Smooth muscle cell (in vitro differentiated cells): ENCODE results near the gene SLC39A5. TPM values are rescaled to one million over a fixed set of nuclear protein-coding genes. Genes with fewer than 3 reads are reported as not detected.

Source experiments
- DNase-seq: peaks from one replicate; lab custom pipeline; 2025; ENCODE audit not compliant: unreplicated experiment; lab: John Stamatoyannopoulos, UW
- H2AFZ ChIP-seq: fragments of 200-600 bp; sonication (generic); 2 replicates; pipeline ENCODE4 v1.6.0; 2016; ENCODE audit warnings: antibody characterized with exemption, low read depth, mild to moderate bottlenecking
- H3F3A ChIP-seq: fragments of 200-600 bp; sonication (generic); 2 replicates; pipeline ENCODE4 v1.6.0; 2017; ENCODE audit warnings: antibody characterized with exemption, low read depth
- H3K27ac ChIP-seq: fragments of 200-600 bp; sonication (generic); 2 replicates; pipeline ENCODE4 v1.5.1; 2016; ENCODE audit warnings: low read depth, mild to moderate bottlenecking
- H3K27me3 ChIP-seq: fragments of 200-600 bp; sonication (generic); 2 replicates; pipeline ENCODE4 v1.6.1; 2016; ENCODE audit warnings: low read depth, mild to moderate bottlenecking
- H3K36me3 ChIP-seq: fragments of 200-600 bp; sonication (generic); 2 replicates; pipeline ENCODE4 v1.5.1; 2016; ENCODE audit warnings: low read depth
- H3K4me1 ChIP-seq: fragments of 200-600 bp; sonication (generic); 2 replicates; pipeline ENCODE4 v1.5.1; 2016; ENCODE audit warnings: low read depth
- H3K4me2 ChIP-seq: fragments of 200-600 bp; sonication (generic); 2 replicates; pipeline ENCODE4 v1.6.0; 2016; ENCODE audit warnings: mild to moderate bottlenecking
- H3K4me3 ChIP-seq: fragments of 200-600 bp; sonication (generic); 2 replicates; pipeline ENCODE4 v1.5.1; 2016; ENCODE audit warnings: mild to moderate bottlenecking
- H3K79me2 ChIP-seq: fragments of 200-600 bp; sonication (generic); 2 replicates; pipeline ENCODE4 v1.6.0; 2016; ENCODE audit warnings: low read depth, mild to moderate bottlenecking
- H3K9ac ChIP-seq: fragments of 200-600 bp; sonication (generic); 2 replicates; pipeline ENCODE4 v1.6.0; 2016; ENCODE audit warnings: low read depth
- H3K9me3 ChIP-seq: fragments of 200-600 bp; sonication (generic); replicated peaks from 2 replicates; pipeline ENCODE4 v1.5.1; 2016; ENCODE audit warnings: low read depth
- H4K20me1 ChIP-seq: fragments of 200-600 bp; sonication (generic); 2 replicates; pipeline ENCODE4 v1.6.0; 2016; ENCODE audit warnings: low read depth
- WGBS: methylation state at CpG from one replicate; pipeline ENCODE4 v1.1.7; 2016; ENCODE audit warnings: low lambda C conversion rate; 5-methylcytosine and 5-hydroxymethylcytosine counted together
- polyA plus RNA-seq: library from polyadenylated mRNA; unstranded; fragments of >200 nt; fragmentation: Nextera tagmentation; extraction: Ambion mirVana; gene quantifications from 2 replicates; pipeline ENCODE4 v1.2.1, GENCODE V29; 2016
- total RNA-seq: library from RNA; depleted of rRNA; stranded (reverse); fragments of >200 nt; gene quantifications from 2 replicates; pipeline ENCODE4 v1.2.3, GENCODE V29; 2014
- TF ChIP-seq, protein P1 (sequence below): fragments of 200-600 bp; sonication (generic); IDR thresholded peaks from 2 replicates; pipeline ENCODE4 v1.5.1; 2017; ENCODE audit warnings: borderline replicate concordance, mild to moderate bottlenecking, antibody characterized with exemption; ENCODE audit not compliant: insufficient read depth, poor library complexity, severe bottlenecking

Gene SLC39A5
- total and polyA plus RNA-seq, 2 experiments from 2014 or later: 0.36 TPM; not detected in 1

DNA sequence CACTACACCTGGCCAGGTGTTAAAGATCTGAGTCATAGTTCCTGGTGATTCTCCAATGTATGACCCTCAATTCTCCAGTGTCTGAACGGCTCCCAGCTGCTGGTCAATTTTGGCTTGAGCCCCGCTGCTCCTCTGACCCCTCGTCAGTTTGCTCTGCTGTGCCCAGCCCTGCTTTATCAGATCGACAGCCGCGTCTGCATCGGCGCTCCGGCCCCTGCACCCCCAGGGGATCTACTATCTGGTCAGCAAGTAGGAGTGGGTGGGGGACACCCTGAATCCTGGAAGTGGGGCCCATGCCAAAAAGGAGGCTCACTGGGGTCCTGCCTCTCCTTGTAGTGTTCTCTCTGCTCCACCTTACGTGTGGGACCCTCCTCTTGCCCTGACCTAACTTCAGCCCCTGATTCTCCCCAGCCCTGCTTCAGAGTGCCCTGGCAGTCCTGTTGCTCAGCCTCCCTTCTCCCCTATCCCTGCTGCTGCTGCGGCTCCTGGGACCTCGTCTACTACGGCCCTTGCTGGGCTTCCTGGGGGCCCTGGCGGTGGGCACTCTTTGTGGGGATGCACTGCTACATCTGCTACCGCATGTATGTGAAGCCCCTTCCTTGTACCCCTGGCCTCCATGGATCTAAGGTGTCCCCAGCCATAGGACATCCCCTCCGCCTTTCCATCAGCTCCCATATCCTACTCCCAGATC is 5.0 kb downstream of the SLC39A5 start:
- no peak overlapping the region for H2AFZ ChIP-seq
- peaks cover 24% of the 10 kb centered on the region for H4K20me1 ChIP-seq
- no peaks in the 10 kb centered on the region for H3K27me3 ChIP-seq
- no peak for DNase-seq
- TF ChIP-seq, protein P1, sequence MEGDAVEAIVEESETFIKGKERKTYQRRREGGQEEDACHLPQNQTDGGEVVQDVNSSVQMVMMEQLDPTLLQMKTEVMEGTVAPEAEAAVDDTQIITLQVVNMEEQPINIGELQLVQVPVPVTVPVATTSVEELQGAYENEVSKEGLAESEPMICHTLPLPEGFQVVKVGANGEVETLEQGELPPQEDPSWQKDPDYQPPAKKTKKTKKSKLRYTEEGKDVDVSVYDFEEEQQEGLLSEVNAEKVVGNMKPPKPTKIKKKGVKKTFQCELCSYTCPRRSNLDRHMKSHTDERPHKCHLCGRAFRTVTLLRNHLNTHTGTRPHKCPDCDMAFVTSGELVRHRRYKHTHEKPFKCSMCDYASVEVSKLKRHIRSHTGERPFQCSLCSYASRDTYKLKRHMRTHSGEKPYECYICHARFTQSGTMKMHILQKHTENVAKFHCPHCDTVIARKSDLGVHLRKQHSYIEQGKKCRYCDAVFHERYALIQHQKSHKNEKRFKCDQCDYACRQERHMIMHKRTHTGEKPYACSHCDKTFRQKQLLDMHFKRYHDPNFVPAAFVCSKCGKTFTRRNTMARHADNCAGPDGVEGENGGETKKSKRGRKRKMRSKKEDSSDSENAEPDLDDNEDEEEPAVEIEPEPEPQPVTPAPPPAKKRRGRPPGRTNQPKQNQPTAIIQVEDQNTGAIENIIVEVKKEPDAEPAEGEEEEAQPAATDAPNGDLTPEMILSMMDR: no peak
- no peak overlapping the region for H3K4me2 ChIP-seq
- H3K9me3 ChIP-seq: no peaks in the 10 kb centered on the region
- no peak overlapping the region for H3K27ac ChIP-seq
- H3K36me3 ChIP-seq: no peaks in the 10 kb centered on the region
- peaks cover 4% of the 10 kb centered on the region for H3F3A ChIP-seq
- H3K4me1 ChIP-seq: no peaks in the 10 kb centered on the region
- H3K4me3 ChIP-seq: no peak overlapping the region
- H3K9ac ChIP-seq: no peak overlapping the region
- H3K79me2 ChIP-seq: no peaks in the 10 kb centered on the region
- 90% methylated on average over 16 of the region's 16 CpGs for WGBS

DNA sequence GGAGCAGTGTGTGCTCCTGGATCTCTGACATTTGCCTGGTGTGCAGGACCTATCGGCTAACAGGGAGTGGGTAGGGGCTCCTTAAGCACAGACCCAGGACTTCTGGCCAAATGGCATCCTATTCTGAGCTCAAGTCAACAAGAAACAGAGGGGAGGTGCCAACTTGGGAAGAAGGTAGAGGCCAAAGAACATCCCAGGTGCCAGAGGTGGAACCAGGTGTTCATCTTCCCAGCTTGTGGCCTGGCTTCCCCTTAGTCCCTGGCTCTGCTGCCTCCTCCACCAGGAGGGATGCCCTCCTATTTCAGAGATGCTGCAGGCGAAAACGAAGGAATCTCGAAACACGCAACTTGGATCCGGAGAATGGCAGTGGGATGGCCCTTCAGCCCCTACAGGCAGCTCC is 6.2 kb downstream of the SLC39A5 start:
- WGBS: 96% methylated on average over 6 of the region's 6 CpGs
- Histone ChIP-seq H3K4me3 (no peak overlapping the region), H3K4me1 (no peaks in the 10 kb centered on the region), H3K27ac (no peak overlapping the region), H3K79me2 (no peaks in the 10 kb centered on the region), H3F3A (peaks cover 4% of the 10 kb centered on the region), H3K27me3 (no peaks in the 10 kb centered on the region), H3K4me2 (no peak overlapping the region), H4K20me1 (peaks cover 36% of the 10 kb centered on the region), H3K36me3 (no peaks in the 10 kb centered on the region), H2AFZ (no peak overlapping the region), H3K9ac (no peak overlapping the region), H3K9me3 (no peaks in the 10 kb centered on the region)
- DNase-seq: no peak
- TF ChIP-seq, protein P1: no peak

DNA sequence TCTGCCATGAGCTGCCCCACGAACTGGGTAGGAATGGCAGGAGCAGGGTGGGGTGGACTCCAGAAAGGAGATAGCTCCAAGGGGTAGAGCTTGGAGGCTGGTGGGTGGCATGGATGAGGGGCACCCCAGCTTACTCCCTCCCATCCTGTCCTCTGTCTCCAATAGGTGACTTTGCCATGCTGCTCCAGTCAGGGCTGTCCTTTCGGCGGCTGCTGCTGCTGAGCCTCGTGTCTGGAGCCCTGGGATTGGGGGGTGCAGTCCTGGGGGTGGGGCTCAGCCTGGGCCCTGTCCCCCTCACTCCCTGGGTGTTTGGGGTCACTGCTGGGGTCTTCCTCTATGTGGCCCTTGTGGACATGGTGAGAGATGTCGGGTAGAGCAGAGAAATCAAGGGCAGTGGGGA is 7.1 kb downstream of the SLC39A5 start:
- H3K9me3 ChIP-seq: no peaks in the 10 kb centered on the region
- 94% methylated on average over 5 of the region's 5 CpGs for WGBS
- TF ChIP-seq, protein P1: no peak
- H3K4me2 ChIP-seq: no peak overlapping the region
- H3K9ac ChIP-seq: no peak overlapping the region
- no peak for DNase-seq
- peaks cover 4% of the 10 kb centered on the region for H3F3A ChIP-seq
- no peak overlapping the region for H3K27ac ChIP-seq
- no peaks in the 10 kb centered on the region for H3K27me3 ChIP-seq
- no peak overlapping the region for H3K4me3 ChIP-seq
- H3K79me2 ChIP-seq: no peaks in the 10 kb centered on the region
- H2AFZ ChIP-seq: no peak overlapping the region
- no peaks in the 10 kb centered on the region for H3K4me1 ChIP-seq
- no peaks in the 10 kb centered on the region for H3K36me3 ChIP-seq
- peaks cover 43% of the 10 kb centered on the region for H4K20me1 ChIP-seq

DNA sequence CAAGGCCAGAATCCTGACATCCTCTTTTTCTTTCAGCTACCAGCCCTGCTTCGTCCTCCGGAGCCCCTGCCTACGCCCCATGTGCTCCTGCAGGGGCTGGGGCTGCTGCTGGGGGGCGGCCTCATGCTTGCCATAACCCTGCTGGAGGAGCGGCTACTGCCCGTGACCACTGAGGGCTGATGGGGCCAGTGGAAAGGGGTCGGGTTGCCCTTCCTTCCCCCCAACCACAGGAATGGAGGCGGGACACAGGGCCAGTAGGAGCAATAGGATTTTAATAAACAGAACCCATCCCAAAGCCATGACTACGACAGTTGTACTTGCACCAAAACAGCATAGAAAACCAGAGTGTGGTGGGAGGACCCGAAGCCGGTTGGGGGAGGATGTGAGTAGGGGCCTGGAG is 7.7 kb downstream of the SLC39A5 start:
- WGBS: 82% methylated on average over 11 of the region's 11 CpGs
- no peak overlapping the region for H3K4me3 ChIP-seq
- TF ChIP-seq, protein P1: no peak
- no peaks in the 10 kb centered on the region for H3K79me2 ChIP-seq
- H3K36me3 ChIP-seq: no peaks in the 10 kb centered on the region
- no peaks in the 10 kb centered on the region for H3K27me3 ChIP-seq
- peaks cover 4% of the 10 kb centered on the region for H3F3A ChIP-seq
- no peaks in the 10 kb centered on the region for H3K9me3 ChIP-seq
- no peak overlapping the region for H3K27ac ChIP-seq
- H3K9ac ChIP-seq: no peak overlapping the region
- no peaks in the 10 kb centered on the region for H3K4me1 ChIP-seq
- no peak for DNase-seq
- peaks cover 48% of the 10 kb centered on the region for H4K20me1 ChIP-seq
- H3K4me2 ChIP-seq: no peak overlapping the region
- no peak overlapping the region for H2AFZ ChIP-seq
